IMR-90 (cell line): ENCODE results near the gene GCN1. TPM values are rescaled to one million over a fixed set of nuclear protein-coding genes. Genes with fewer than 3 reads are reported as not detected.

Experiments used
- ATAC-seq: fragments of 200-7000 bp; cut with Tn5 transposase; 2 replicates; pipeline ENCODE4 v1.9.1; 2020; ENCODE audit warnings: low read depth, mild to moderate bottlenecking, moderate library complexity
- BruUV-seq: library from RNA; stranded (reverse); fragments of 400-500 nt; replicated peaks from 2 replicates; lab custom pipeline; 2021; lab: Mats Ljungman, UMichigan
- CTCF ChIA-PET: fragments of 300-600 bp; formaldehyde crosslinking; extraction: SDS; loops from one replicate; lab custom pipeline; 2021; ENCODE audit warnings: antibody characterized with exemption; lab: Yijun Ruan, JAX
- POLR2A ChIA-PET: fragments of 300-600 bp; sonication (Branson Sonifier 250); formaldehyde crosslinking; loops from one replicate; lab custom pipeline; 2022; ENCODE audit warnings: antibody characterized with exemption; ENCODE audit not compliant: unreplicated experiment; lab: Charles Lee
- DNase-seq: peaks from one replicate; pipeline ENCODE4 v3.0.0; 2013
- H2AFZ ChIP-seq: replicated peaks from 2 replicates; pipeline ENCODE3; 2013; ENCODE audit warnings: low read length, mild to moderate bottlenecking; ENCODE audit not compliant: poor library complexity
- H2AK5ac ChIP-seq: 2 replicates; pipeline ENCODE4 v1.6.1; 2013; ENCODE audit warnings: low read depth, low read length, inconsistent platforms
- H2AK9ac ChIP-seq: replicated peaks from 2 replicates; pipeline ENCODE3; 2013; ENCODE audit warnings: mild to moderate bottlenecking, low read depth, low read length, moderate library complexity; ENCODE audit not compliant: poor library complexity
- H2BK120ac ChIP-seq: 2 replicates; pipeline ENCODE4 v1.6.1; 2013; ENCODE audit warnings: low read depth, low read length, inconsistent platforms
- H2BK15ac ChIP-seq: 3 replicates; pipeline ENCODE4 v1.6.1; 2013; ENCODE audit warnings: low read depth, low read length, inconsistent platforms
- H2BK20ac ChIP-seq: 2 replicates; pipeline ENCODE4 v1.6.1; 2013; ENCODE audit warnings: low read depth, mild to moderate bottlenecking, inconsistent platforms, low read length, moderate library complexity
- H2BK5ac ChIP-seq: 2 replicates; pipeline ENCODE4 v1.6.1; 2013; ENCODE audit warnings: mild to moderate bottlenecking, low read depth, low read length, inconsistent platforms; ENCODE audit not compliant: poor library complexity, severe bottlenecking
- H3K14ac ChIP-seq: replicated peaks from 2 replicates; pipeline ENCODE4 v1.6.1; 2013; ENCODE audit warnings: low read depth, low read length, inconsistent platforms
- H3K18ac ChIP-seq: 2 replicates; pipeline ENCODE4 v1.6.1; 2013; ENCODE audit warnings: low read depth, low read length, control low read depth
- H3K23ac ChIP-seq: 2 replicates; pipeline ENCODE4 v1.6.1; 2013; ENCODE audit warnings: low read depth, low read length, inconsistent platforms
- H3K27ac ChIP-seq: 2 replicates; pipeline ENCODE4 v1.5.1; 2013; ENCODE audit warnings: mild to moderate bottlenecking, control low read depth, low read length; ENCODE audit not compliant: insufficient read depth
- H3K27me3 ChIP-seq: 2 replicates; pipeline ENCODE4 v1.6.1; 2013; ENCODE audit warnings: low read length; ENCODE audit not compliant: control insufficient read depth, insufficient read depth
- H3K36me3 ChIP-seq: 2 replicates; pipeline ENCODE4 v1.6.1; 2013; ENCODE audit warnings: low read length, mixed read lengths; ENCODE audit not compliant: control insufficient read depth, insufficient read depth
- H3K4ac ChIP-seq: 2 replicates; pipeline ENCODE4 v1.6.1; 2013; ENCODE audit warnings: low read depth, low read length, inconsistent platforms
- H3K4me1 ChIP-seq: 2 replicates; pipeline ENCODE4 v1.6.1; 2013; ENCODE audit warnings: low read length, mixed read lengths; ENCODE audit not compliant: control insufficient read depth, insufficient read depth
- H3K4me2 ChIP-seq: 2 replicates; pipeline ENCODE4 v1.6.1; 2013; ENCODE audit warnings: low read depth, mild to moderate bottlenecking, control low read depth, low read length, moderate library complexity
- H3K4me3 ChIP-seq: 2 replicates; pipeline ENCODE4 v1.5.1; 2013; ENCODE audit warnings: low read depth, mild to moderate bottlenecking, control low read depth, low read length, moderate library complexity; ENCODE audit not compliant: insufficient read depth
- H3K56ac ChIP-seq: 2 replicates; pipeline ENCODE4 v1.6.1; 2013; ENCODE audit warnings: low read length, inconsistent platforms; ENCODE audit not compliant: insufficient read depth; ENCODE audit errors: extremely low read depth
- H3K79me1 ChIP-seq, 2 experiments: 2 replicates each; pipeline ENCODE4 v1.6.1; 2013; ENCODE audit warnings: low read length in 2 of 2, inconsistent platforms in 1 of 2, low read depth in 1 of 2
- H3K9ac ChIP-seq: 2 replicates; pipeline ENCODE4 v1.6.1; 2013; ENCODE audit warnings: low read depth, low read length, control low read depth
- H3K9me1 ChIP-seq: 2 replicates; pipeline ENCODE4 v1.6.1; 2013; ENCODE audit warnings: low read length, inconsistent platforms; ENCODE audit not compliant: insufficient read depth
- H3K9me3 ChIP-seq: 2 replicates; pipeline ENCODE4 v1.6.1; 2013; ENCODE audit warnings: low read length; ENCODE audit not compliant: control insufficient read depth, insufficient read depth
- H4K20me1 ChIP-seq: 2 replicates; pipeline ENCODE4 v1.6.1; 2013; ENCODE audit warnings: low read length, inconsistent platforms; ENCODE audit not compliant: insufficient read depth
- H4K5ac ChIP-seq: 2 replicates; pipeline ENCODE4 v1.6.1; 2013; ENCODE audit warnings: mild to moderate bottlenecking, low read depth, low read length, control low read depth
- H4K8ac ChIP-seq, 2 experiments: 2 replicates each; pipeline ENCODE4 v1.6.1; 2013; ENCODE audit warnings: low read depth in 2 of 2, low read length in 2 of 2, control low read depth in 1 of 2, inconsistent platforms in 1 of 2
- H4K91ac ChIP-seq: 2 replicates; pipeline ENCODE4 v1.6.1; 2013; ENCODE audit warnings: low read depth, low read length, inconsistent platforms; ENCODE audit not compliant: insufficient read depth
- BHLHE40 ChIP-seq: fragments of 150-350 bp; IDR thresholded peaks from 2 replicates; pipeline ENCODE4 v1.6.1; 2016; ENCODE audit warnings: mild to moderate bottlenecking, low read depth, low read length
- CEBPB ChIP-seq: IDR thresholded peaks from 2 replicates; pipeline ENCODE4 v1.6.1; 2012; ENCODE audit warnings: low read depth, low read length, improper control_type of control experiment
- CHD1 ChIP-seq: IDR thresholded peaks from 2 replicates; pipeline ENCODE4 v1.6.1; 2012; ENCODE audit warnings: low read depth, low read length, improper control_type of control experiment
- ELK1 ChIP-seq: fragments of 150-350 bp; IDR thresholded peaks from 2 replicates; pipeline ENCODE4 v1.6.1; 2016; ENCODE audit warnings: low read depth, mild to moderate bottlenecking, low read length, moderate library complexity, borderline replicate concordance
- FOS ChIP-seq: fragments of 150-350 bp; IDR thresholded peaks from 2 replicates; pipeline ENCODE4 v1.6.1; 2016; ENCODE audit warnings: low read depth, low read length
- MAFK ChIP-seq: IDR thresholded peaks from 2 replicates; pipeline ENCODE4 v1.6.1; 2012; ENCODE audit warnings: low read depth, low read length, improper control_type of control experiment
- MXI1 ChIP-seq: IDR thresholded peaks from 2 replicates; pipeline ENCODE4 v1.6.1; 2012; ENCODE audit warnings: low read depth, mild to moderate bottlenecking, low read length, moderate library complexity, borderline replicate concordance
- RCOR1 ChIP-seq: IDR thresholded peaks from 2 replicates; pipeline ENCODE4 v1.6.1; 2012; ENCODE audit warnings: mild to moderate bottlenecking, low read length, improper control_type of control experiment; ENCODE audit not compliant: insufficient replicate concordance
- RFX5 ChIP-seq: IDR thresholded peaks from 2 replicates; pipeline ENCODE4 v1.8.0; 2012; ENCODE audit warnings: low read depth, mild to moderate bottlenecking, low read length, moderate library complexity
- SMC3 ChIP-seq: fragments of 150-350 bp; IDR thresholded peaks from 2 replicates; pipeline ENCODE4 v1.6.1; 2016; ENCODE audit warnings: low read depth, mild to moderate bottlenecking, antibody characterized with exemption, low read length, moderate library complexity
- USF2 ChIP-seq: fragments of 150-350 bp; IDR thresholded peaks from 2 replicates; pipeline ENCODE4 v1.6.1; 2017; ENCODE audit warnings: mild to moderate bottlenecking, antibody characterized with exemption, low read length, low read depth
- WGBS, 2 experiments: methylation state at CpG; one replicate each; pipeline versions ENCODE4 v1.1.5 to v1.1.7; 2013; ENCODE audit warnings: missing lambda C conversion rate in 2 of 2; ENCODE audit not compliant: insufficient read length in 1 of 2; ENCODE audit errors: extremely low coverage in 2 of 2; 5-methylcytosine and 5-hydroxymethylcytosine counted together
- dilution Hi-C: fragments of 300-500 bp; cut with HindIII; formaldehyde crosslinking; loops from one replicate; pipeline ENCODE4 v1.14.3; 2018; ENCODE audit warnings: low sequenced_read_pairs; ENCODE audit not compliant: unreplicated experiment
- in situ Hi-C: fragments of 300-500 bp; cut with MboI; formaldehyde crosslinking; loops from 3 replicates; pipeline ENCODE4 v1.14.3; 2019; ENCODE audit warnings: low sequenced_read_pairs, inconsistent platforms, mixed read lengths
- intact Hi-C: fragments of 100-400 bp; cut with micrococcal nuclease; formaldehyde crosslinking; loops from 2 replicates; pipeline ENCODE4 v1.10.0; 2022
- polyA plus RNA-seq, 3 experiments: library from polyadenylated mRNA; depleted of rRNA; stranded (reverse); fragments of >200 nt; gene quantifications; 2 replicates each; pipeline ENCODE4 v1.2.3, GENCODE V29; 2012; ENCODE audit warnings: low replicate concordance in 1 of 3
- total RNA-seq: library from RNA; depleted of rRNA; stranded (reverse); fragments of >200 nt; gene quantifications from 2 replicates; pipeline ENCODE4 v1.2.3, GENCODE V29; 2012

The GCN1 gene
- total and polyA plus RNA-seq, 2 of the 4 experiments (the other 2 are of a cell fraction), result 57.8 to 77.6 TPM

GRCh38 chr12:120138366-120138765 lies 56.1 kb downstream of the GCN1 start:
- peaks cover 82% of the 10 kb centered on the region for H3K36me3 ChIP-seq
- peaks cover 19 to 58% of the 10 kb centered on the region in 2 experiments for H3K79me1 ChIP-seq
- H2AFZ ChIP-seq, result no peak overlapping the region
- POLR2A ChIA-PET, result no interaction called here
- no peak overlapping the region for H4K5ac ChIP-seq
- no peak overlapping the region for H2BK5ac ChIP-seq
- H2BK120ac ChIP-seq, result no peak overlapping the region
- TF ChIP-seq FOS, result no peak
- TF ChIP-seq MAFK, result no peak
- TF ChIP-seq SMC3, result no peak
- TF ChIP-seq CHD1, result no peak
- TF ChIP-seq RCOR1, result no peak
- no peak for TF ChIP-seq CEBPB
- no peak for TF ChIP-seq MXI1
- TF ChIP-seq ELK1, result no peak
- TF ChIP-seq BHLHE40, result no peak
- no peak for TF ChIP-seq USF2
- TF ChIP-seq RFX5, result no peak
- H4K20me1 ChIP-seq, result peaks cover 19% of the 10 kb centered on the region
- no peak overlapping the region for H3K18ac ChIP-seq
- H4K8ac ChIP-seq, result no peak overlapping the region
- H3K4me1 ChIP-seq, result peaks cover 11% of the 10 kb centered on the region
- H3K9me3 ChIP-seq, result no peaks in the 10 kb centered on the region
- ATAC-seq, result no peak
- intact Hi-C loops, result no loop called here
- peaks cover 28% of the 10 kb centered on the region for H3K9me1 ChIP-seq
- dilution Hi-C loops, result no loop called here
- CTCF ChIA-PET, result no interaction called here
- DNase-seq, result no peak
- no peaks in the 10 kb centered on the region for H3K27me3 ChIP-seq
- H2AK9ac ChIP-seq, result no peak overlapping the region
- H3K56ac ChIP-seq, result no peak overlapping the region
- no peak overlapping the region for H3K27ac ChIP-seq
- no peak overlapping the region for H3K4me2 ChIP-seq
- no peak overlapping the region for H3K9ac ChIP-seq
- no TSS peak for BruUV-seq
- WGBS, 2 experiments, result no CpG with 5 or more reads among the region's 9 CpGs
- no peak overlapping the region for H2AK5ac ChIP-seq
- in situ Hi-C loops, result no loop called here
- H3K4ac ChIP-seq, result no peak overlapping the region
- H3K14ac ChIP-seq, result no peak overlapping the region
- H4K91ac ChIP-seq, result no peak overlapping the region
- H2BK20ac ChIP-seq, result no peak overlapping the region
- H2BK15ac ChIP-seq, result no peak overlapping the region
- no peak overlapping the region for H3K4me3 ChIP-seq
- no peak overlapping the region for H3K23ac ChIP-seq
